ENCODE measurements around the gene CST3. TPM values are rescaled to one million over a fixed set of nuclear protein-coding genes. Genes with fewer than 3 reads are reported as not detected.
"Not testable (repeated sequence)": the region's sequence is repeated elsewhere in the genome, so short reads cannot be mapped to it uniquely, and the experiment has no call there.

Gene CST3
- total and polyA plus RNA-seq, 7 donors, result 344 to 1,250 (median 693) TPM

DNA sequence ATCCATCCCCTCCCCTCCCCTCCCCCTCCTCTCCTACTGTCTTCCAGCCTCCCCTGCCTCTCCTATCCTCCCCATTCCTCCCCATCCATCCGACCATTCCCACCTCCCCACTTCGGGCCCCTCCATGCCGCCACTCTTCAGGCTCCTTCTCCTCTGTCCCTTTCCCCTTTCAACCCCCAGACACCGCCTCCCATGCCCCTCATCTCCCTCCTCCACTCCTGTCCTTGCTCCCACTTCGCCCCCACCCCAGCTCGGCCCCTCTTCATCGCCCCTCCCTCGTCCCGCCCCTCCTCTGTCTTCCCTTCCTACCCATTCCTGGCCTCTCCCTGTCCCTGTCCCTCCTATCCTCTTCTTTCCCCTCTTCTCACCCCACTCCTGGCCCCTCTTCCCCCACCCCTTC lies 554 bp upstream of the CST3 start:
- Histone ChIP-seq H3K27ac (peak overlapping the region; percentile 94 to 97 (median 96)), H3K9me3 (no peaks in the 10 kb centered on the region), H3K4me1 (peaks cover 0 to 56% (median 47%) of the 10 kb centered on the region in 4 donors), H3K27me3 (no peaks in the 10 kb centered on the region), H3K4me3 (no peak overlapping the region), H3K36me3 (peaks cover 0 to 20% (median 10%) of the 10 kb centered on the region in 4 donors)
- 60 to 71% methylated on average over 9 of the region's 9 CpGs for WGBS, 2 donors
- intact Hi-C loops (cut with DNase I), result loop anchor here (5.0 to 10.0 kb wide), 2 partner anchors 276 to 1406 kb away; partner anchors contain the start of gene GZF1
- TF ChIP-seq, protein P1, sequence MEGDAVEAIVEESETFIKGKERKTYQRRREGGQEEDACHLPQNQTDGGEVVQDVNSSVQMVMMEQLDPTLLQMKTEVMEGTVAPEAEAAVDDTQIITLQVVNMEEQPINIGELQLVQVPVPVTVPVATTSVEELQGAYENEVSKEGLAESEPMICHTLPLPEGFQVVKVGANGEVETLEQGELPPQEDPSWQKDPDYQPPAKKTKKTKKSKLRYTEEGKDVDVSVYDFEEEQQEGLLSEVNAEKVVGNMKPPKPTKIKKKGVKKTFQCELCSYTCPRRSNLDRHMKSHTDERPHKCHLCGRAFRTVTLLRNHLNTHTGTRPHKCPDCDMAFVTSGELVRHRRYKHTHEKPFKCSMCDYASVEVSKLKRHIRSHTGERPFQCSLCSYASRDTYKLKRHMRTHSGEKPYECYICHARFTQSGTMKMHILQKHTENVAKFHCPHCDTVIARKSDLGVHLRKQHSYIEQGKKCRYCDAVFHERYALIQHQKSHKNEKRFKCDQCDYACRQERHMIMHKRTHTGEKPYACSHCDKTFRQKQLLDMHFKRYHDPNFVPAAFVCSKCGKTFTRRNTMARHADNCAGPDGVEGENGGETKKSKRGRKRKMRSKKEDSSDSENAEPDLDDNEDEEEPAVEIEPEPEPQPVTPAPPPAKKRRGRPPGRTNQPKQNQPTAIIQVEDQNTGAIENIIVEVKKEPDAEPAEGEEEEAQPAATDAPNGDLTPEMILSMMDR (IDR thresholded peaks at IDR 0.05), result no peak
- no peak for TF ChIP-seq POLR2A (IDR thresholded peaks at IDR 0.05)
- no peak for TF ChIP-seq POLR2AphosphoS5 (IDR thresholded peaks at IDR 0.05)
- no peak for TF ChIP-seq EP300 (IDR thresholded peaks at IDR 0.05)
- no peak for DNase-seq

DNA sequence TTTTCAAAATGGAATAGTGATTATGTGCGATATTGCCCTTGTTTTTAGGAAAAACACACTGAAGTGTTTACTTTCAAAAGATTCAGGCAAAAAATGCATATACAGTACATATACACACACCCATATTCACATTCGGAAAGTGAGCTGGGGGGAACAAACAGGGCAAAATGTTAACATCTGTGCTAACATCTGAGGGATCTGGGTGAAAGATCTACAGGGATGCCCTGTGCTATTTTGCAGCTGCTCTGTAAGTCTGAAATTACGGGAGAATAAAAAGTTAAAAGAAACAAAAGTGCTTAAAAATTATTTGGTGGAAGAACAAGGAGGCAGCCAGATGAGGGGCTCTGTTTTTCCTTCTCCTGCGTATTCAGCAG lies 860 bp downstream of the CST3 start:
- 15 to 38% methylated on average over 4 of the region's 4 CpGs for WGBS, 2 donors
- peaks cover 0 to 45% (median 37%) of the 10 kb centered on the region in 4 donors for H3K4me1 ChIP-seq
- no peaks in the 10 kb centered on the region for H3K9me3 ChIP-seq
- peaks cover 0 to 34% (median 17%) of the 10 kb centered on the region in 4 donors for H3K36me3 ChIP-seq
- TF ChIP-seq, protein P1 (IDR thresholded peaks at IDR 0.05), result no peak
- TF ChIP-seq POLR2A (IDR thresholded peaks at IDR 0.05) (no peak), EP300 (IDR thresholded peaks at IDR 0.05) (no peak), POLR2AphosphoS5 (IDR thresholded peaks at IDR 0.05) (no peak)
- H3K27ac ChIP-seq, result peak overlapping the region; percentile 94 to 97 (median 96)
- H3K4me3 ChIP-seq, result peak overlapping the region; percentile 73 to 96 (median 86)
- no peaks in the 10 kb centered on the region for H3K27me3 ChIP-seq
- no peak for DNase-seq
- intact Hi-C loops (cut with DNase I), result loop anchor here (5.0 to 10.0 kb wide), 2 partner anchors 275 to 1408 kb away; partner anchors contain the start of gene GZF1

DNA sequence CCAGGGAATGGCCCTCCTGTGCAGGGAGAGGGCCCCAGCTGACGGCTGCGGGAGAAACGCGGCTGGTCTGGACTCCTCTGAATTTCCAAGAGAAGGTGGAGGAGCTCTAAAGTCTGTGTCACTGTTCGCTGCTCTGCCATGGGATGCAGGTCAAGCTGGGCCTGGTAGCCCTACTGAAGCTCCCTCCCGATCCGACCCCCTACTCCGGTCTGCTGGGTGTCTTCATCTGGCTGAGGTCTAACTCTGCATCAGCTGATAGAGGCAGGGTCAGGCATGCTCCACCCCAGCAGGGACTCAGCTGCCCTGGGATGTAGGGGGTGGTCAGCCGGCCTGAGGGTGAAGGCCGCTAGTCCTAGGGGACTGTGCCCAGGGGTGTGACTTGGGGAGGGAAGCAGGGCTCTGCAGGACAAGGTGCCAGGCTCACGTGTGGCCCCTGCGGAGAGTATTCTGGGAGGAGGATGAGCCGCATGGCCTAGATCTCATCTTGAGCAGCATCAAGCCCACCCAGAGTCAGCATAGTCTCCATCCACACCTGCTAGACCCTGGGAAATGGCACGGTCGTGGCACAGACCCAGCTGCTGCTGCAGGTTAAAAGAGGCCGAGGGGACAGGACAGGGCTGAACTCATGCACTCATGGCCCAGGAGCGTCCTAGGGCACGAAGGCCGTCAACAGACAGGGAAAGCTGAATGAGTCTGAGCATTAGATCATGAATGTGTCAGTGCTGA lies 1.4 kb downstream of the CST3 start:
- WGBS, 2 donors, result 69 to 84% methylated on average over 19 of the region's 19 CpGs
- H3K4me3 ChIP-seq, result peak overlapping the region; percentile 73 to 96 (median 86)
- H3K36me3 ChIP-seq, result peaks cover 0 to 38% (median 17%) of the 10 kb centered on the region in 4 donors
- H3K9me3 ChIP-seq, result no peaks in the 10 kb centered on the region
- no peaks in the 10 kb centered on the region for H3K27me3 ChIP-seq
- H3K27ac ChIP-seq, result peak overlapping the region; percentile 94 to 97 (median 96)
- H3K4me1 ChIP-seq, result peaks cover 0 to 40% (median 33%) of the 10 kb centered on the region in 4 donors
- DNase-seq, result no peak
- TF ChIP-seq POLR2A (IDR thresholded peaks at IDR 0.05) (no peak), EP300 (IDR thresholded peaks at IDR 0.05) (no peak), POLR2AphosphoS5 (IDR thresholded peaks at IDR 0.05) (no peak)
- intact Hi-C loops (cut with DNase I), result loop anchor here (5.0 to 10.0 kb wide), 2 partner anchors 274 to 1408 kb away; partner anchors contain the start of gene GZF1

DNA sequence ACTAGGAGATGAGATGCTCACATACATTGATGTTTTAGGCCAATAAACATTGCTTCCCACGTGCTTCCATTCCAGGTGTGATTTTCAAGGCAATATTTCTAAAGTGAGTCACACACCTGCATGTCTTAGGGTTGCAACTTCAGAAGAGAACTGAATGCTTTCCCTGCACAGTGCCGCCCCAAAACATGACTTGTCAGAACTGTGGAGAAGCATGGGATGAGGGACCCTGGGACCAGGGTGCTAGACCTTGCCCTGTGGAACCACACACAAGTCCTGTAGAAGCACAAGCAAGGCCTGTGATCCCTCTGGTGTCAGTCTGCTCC lies 2.0 kb downstream of the CST3 start:
- H3K9me3 ChIP-seq, H3K27me3 ChIP-seq, DNase-seq: not testable (repeated sequence)
- intact Hi-C loops (cut with DNase I), result loop anchor here (5.0 to 10.0 kb wide), 2 partner anchors 273 to 1409 kb away; partner anchors contain the start of gene GZF1
- Histone ChIP-seq H3K4me1 (peaks cover 0 to 35% (median 31%) of the 10 kb centered on the region in 4 donors), H3K36me3 (peaks cover 0 to 38% (median 17%) of the 10 kb centered on the region in 4 donors), H3K27ac (peak overlapping the region; percentile 94 to 97 (median 96)), H3K4me3 (peak overlapping the region; percentile 73 to 96 (median 86))
- WGBS, 2 donors, result 27 to 58% methylated on average over 1 of the region's 2 CpGs

DNA sequence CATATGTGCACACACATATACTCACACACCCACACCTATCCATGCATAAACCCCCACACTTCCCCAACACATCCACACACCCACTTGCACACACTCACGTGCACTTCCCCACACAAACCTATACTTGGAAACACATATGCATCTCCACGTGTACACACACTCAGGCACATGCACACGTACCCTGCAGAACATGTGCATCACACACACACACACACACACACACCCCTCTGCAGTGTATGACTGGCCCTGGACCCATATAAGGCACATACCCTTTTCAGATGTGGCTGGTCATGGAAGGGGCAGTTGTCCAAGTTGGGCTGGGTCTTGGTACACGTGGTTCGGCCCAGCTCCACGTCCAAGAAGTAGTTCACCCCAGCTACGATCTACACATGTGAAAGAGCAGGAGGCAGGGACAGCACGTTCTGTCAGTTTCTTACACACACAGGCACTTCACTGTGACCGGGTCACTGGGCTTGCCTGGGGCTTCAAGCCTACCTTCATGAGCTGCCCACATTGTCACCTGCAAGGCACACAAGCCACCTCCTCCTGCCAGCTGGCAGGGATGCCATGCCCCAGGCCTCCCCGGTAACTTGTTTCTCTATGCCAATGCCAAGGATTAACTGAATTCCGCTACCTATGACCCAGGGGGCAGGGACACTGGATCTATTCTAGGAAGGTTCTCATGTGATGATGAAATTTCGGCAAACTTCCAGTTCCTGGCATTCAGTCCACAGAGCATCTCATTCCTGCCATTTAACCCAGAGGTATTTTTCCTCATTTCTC lies 2.6 kb downstream of the CST3 start:
- H3K27me3 ChIP-seq, result no peaks in the 10 kb centered on the region
- intact Hi-C loops (cut with DNase I), result loop anchor here (5.0 to 10.0 kb wide), 2 partner anchors 273 to 1410 kb away; partner anchors contain the start of gene GZF1
- H3K36me3 ChIP-seq, result peaks cover 0 to 38% (median 17%) of the 10 kb centered on the region in 4 donors
- peaks cover 0 to 35% (median 31%) of the 10 kb centered on the region in 4 donors for H3K4me1 ChIP-seq
- H3K9me3 ChIP-seq, result no peaks in the 10 kb centered on the region
- H3K27ac ChIP-seq, result peak overlapping the region; percentile 94 to 97 (median 96)
- 75 to 79% methylated on average over 12 of the region's 12 CpGs for WGBS, 2 donors
- peak overlapping the region in 3 of 4 donors; percentile 12 to 96 (median 90) for H3K4me3 ChIP-seq
- DNase-seq, result no peak
- TF ChIP-seq EP300 (IDR thresholded peaks at IDR 0.05) (no peak), POLR2AphosphoS5 (IDR thresholded peaks at IDR 0.05) (peak in 2 of 4 donors; percentile 10 to 20)
